ENCODE results near the gene KLHL18.

DNA sequence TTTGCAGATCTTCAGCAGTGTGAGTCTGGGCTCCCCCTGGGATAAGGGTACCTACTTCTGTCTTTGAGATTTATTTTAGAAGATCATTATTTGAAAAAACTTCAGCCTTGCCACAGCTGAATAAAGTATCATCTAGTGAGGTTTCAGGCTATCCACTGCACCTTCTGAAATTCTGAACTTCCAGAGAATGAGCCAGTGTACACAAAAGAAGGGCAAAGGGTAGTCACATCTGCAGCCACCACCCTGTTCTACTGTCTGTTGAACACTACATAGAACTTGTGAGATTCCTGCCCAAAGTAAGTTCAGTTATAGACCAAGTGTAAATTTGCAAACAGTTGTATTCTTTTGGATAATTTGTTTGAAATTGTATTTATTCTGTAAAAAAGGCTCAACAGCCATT lies 60.1 kb downstream of the KLHL18 start:
- TF ChIP-seq RAD21 (conservative IDR thresholded peaks at IDR 0.05), result no peak
- no peak for TF ChIP-seq CTCF (IDR thresholded peaks at IDR 0.05; ENCODE audit: poor library complexity, severe bottlenecking)
